ENCODE measurements around the gene JPH4.
"Not testable (repeated sequence)": the region's sequence is repeated elsewhere in the genome, so short reads cannot be mapped to it uniquely, and the experiment has no call there.

JPH4 gene

GRCh38 chr14:23547924-23548323, 30.7 kb downstream of the JPH4 start:
- no peak for DNase-seq (ENCODE audit: low spot score)

DNA sequence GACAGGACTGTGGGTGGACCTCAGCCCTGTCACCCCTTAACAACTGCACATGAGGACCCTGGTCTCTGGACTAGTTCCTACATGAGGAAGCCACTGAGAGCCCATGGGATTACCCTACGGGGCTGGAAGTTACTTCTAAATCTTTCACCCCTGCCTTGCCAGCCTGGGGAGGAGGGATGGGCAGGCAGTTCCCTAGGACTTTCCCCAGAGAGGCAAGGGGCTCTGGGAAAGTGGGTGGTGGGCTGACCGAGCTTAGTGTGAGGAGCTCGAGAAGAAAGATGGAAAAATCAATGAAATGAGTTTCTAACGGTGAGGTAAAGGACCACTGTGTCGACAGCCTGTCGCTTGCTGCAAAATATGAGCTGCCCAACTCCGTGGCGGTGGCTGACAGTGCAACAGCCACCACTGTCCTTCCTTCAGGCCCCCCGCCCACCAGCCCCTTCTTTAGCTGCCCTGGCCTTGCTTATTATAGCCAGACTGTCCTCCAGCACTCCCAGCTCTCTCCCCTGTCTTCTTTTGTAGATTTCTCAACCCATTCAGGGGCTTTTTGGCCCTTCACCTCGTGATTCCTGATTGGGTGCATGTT, 32.0 kb downstream of the JPH4 start:
- no peak for DNase-seq (ENCODE audit: low spot score)

GRCh38 chr14:23545740-23546365, 32.7 kb downstream of the JPH4 start:
- no peak for DNase-seq (ENCODE audit: low spot score)

GRCh38 chr14:23544511-23545447, 33.8 kb downstream of the JPH4 start:
- no peak for DNase-seq (ENCODE audit: low spot score)

DNA sequence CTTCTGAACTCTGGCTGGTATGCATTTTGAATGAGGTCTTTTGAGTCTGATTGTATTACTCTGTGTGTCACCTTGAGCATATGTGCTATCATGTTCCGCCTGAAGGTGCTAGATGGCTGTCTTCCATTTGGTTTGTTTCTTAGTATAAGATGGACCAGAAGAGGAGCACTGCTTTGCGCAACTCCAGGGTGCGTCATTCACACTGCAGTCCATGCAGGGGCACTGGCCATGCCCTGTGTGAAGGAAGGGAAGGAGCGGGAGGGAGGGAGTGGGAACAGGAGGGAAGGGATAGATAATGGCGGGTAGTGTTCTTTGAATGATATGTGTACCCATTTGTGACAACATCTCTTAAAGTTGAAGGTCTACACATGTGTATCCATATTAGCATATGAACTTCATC, 35.2 kb downstream of the JPH4 start:
- DNase-seq (ENCODE audit: low spot score) = no peak

GRCh38 chr14:23542261-23542660, 36.3 kb downstream of the JPH4 start:
- DNase-seq (ENCODE audit: low spot score) = no peak

GRCh38 chr14:23540141-23540469, 38.5 kb downstream of the JPH4 start:
- DNase-seq (ENCODE audit: low spot score) = no peak

- peak; percentile 79 for DNase-seq (ENCODE audit: low spot score)
These were observed 39.1 kb downstream of the JPH4 start for GRCh38 chr14:23539248-23540140.

DNA sequence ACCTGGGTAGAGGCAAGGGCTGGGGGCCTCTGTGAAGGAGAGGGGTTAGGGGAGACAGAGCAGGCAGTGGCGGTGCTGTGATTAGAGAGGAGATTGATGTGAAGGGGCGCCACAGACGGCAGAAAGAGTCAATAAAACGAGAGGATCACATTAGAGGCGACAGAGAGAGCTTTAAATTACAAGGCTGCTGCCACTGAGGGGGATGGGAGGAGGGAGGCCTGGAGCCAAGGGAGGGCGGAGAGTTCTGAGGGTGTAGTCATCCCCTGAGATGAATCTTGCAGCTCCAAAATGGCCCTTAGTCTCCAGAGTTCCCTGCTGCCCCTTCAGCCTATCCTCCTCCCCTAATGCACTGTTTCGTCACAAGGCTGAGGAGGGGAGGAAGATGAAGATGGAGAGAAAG, 39.8 kb downstream of the JPH4 start:
- no peak for DNase-seq (ENCODE audit: low spot score)

DNA sequence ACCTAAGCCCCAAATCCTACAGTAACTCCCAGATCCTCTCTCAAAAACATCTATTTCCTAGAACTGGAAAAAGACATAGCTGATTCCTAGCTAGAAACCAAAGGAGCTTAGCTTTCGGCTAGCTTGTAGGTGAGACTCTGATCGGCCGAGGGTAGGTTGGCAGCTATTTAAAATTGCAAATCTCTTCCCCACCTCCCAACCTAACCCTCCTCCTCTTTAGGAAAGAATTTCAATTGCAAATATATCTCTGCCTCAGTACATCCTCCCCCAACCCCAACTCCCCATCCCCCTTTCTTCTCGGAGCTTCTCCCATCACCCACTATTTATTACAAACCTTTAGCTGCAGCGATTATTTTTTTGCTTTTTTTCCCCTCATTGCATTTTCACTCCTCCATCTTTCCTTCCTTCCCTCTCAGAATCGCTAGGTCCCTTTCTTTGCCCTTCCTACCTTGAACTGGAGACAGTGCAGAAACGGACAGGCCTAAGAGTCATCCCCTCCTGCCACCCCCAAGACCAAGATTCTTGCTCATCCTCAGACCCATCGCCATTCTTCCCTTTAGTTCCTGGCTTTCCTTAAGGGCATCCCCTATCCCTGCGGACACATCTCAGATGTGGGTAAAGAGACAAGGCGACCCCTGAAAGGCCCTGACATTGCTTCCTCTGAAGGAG, 40.4 kb downstream of the JPH4 start:
- no peak for DNase-seq (ENCODE audit: low spot score)

- peak; percentile 57 for DNase-seq (ENCODE audit: low spot score)
These were observed 41.1 kb downstream of the JPH4 start for GRCh38 chr14:23537351-23538049.

DNA sequence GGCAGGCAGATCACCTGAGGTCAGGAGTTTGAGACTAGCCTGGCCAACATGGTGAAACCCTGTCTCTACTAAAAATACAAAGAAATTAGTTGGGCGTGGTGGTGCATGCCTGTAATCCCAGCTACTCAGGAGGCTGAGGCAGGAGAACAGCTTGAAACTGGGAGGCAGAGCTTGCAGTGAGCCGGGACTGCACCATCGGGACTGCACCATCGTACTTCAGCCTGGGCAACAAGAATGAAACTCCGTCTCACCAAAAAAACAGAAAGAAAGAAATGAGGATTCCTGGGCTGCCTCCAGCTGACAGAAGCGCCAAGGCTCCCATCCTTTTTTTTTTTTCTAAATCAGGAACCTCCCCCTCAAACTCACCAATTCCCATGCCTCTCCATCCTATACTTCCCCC, 41.7 kb downstream of the JPH4 start:
- DNase-seq (ENCODE audit: low spot score) = not testable (repeated sequence)

DNA sequence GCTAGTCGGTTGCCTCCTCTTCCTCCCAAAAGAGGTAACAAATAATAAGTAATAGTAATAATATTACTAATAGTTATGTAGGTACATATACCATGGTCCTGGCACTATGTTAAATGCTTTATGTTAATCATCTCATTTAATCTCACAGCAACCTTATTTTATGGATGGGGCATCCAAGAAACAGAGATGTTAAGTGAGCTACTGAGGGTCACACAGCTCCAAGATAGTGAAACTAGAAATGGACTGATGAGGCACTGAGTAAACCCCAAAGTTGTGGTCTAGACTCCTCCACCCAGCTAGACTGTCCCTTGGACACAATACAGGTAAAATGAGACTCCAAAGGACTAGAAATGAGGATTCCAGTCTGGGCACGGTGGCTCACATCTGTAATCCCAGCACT, 42.1 kb downstream of the JPH4 start:
- no peak for DNase-seq (ENCODE audit: low spot score)

DNA sequence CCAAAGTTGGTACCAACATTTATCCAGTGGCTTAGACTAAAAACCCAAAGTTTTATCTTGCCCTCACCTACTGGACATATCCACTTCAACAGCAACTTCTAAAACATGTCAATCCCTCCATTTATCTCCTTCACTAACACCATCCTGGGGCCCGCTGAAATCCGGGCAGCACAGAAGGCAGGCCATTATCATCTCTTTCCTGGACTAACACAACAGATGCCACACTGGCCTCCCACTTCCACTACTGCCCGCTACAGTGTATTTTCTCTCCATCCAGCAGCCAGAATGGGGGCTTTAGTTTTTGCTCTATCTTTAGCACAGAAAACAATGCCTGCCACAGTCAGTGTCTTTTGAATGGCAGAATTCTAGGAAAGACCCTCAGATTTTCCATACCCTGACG, 42.6 kb downstream of the JPH4 start:
- DNase-seq (ENCODE audit: low spot score) = no peak

GRCh38 chr14:23533652-23534435, 44.7 kb downstream of the JPH4 start:
- DNase-seq (ENCODE audit: low spot score) = no peak

DNA sequence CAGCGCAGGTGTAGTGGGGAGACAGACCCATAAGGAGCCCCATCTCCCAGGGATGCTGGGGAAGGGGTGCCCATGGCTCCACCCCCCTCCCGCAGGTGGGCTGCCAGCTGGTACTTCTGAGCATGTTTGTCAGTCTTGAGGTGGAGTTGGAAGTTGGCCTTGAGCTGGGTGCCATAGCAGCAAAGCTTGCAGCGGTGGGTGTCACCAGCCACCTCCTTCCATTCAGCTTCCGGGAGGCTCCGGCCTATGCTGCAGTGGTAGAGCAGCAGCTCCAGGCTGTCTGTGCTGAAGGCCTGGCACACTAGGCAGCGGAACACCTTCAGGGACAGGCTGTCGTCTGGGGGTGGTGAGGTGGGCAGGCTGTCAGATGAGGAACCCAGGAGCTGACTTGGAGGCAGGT, 45.9 kb downstream of the JPH4 start:
- DNase-seq (ENCODE audit: low spot score) = no peak

DNA sequence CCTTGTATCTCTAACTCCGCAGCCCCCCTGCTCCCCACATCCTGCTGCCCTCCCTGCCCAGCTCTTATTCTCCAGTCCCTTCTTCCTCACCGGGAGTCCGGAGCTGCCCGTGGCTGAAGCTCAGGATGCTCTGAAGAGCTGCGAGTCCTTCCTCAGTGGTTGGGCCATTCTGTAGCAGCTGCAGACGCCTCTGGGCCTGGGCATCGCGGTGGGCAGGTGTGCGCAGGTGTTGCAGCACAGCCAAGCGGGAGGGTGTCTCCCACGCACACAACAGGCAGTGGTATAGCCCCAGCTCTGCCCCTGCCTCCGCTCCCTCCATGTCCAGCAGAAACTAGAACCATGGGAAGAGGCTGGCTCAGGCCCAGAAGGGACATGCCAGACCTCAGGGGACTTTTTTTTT, 47.2 kb downstream of the JPH4 start:
- DNase-seq (ENCODE audit: low spot score) = no peak

GRCh38 chr14:23530375-23531055, 48.1 kb downstream of the JPH4 start:
- DNase-seq (ENCODE audit: low spot score) = no peak

DNA sequence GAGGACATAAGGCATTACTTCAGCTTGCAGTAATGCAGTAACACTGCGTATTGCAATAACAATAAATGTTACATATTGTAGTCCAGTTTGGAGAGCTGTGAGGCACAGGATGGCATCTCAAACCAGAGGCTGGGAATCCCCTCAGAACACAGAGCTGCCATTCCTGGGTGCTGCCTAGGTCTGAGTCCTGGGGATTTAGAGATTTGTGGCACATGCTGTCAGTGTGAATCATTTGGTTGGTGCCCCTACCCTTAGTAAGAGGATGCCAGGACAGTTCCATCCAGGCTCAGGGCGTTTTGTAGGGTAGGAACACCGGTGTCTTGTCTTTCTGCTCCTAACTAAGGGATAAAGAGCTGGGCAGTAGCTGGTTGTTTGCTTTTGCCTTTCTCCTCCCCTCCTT, 49.6 kb downstream of the JPH4 start:
- no peak for DNase-seq (ENCODE audit: low spot score)

DNA sequence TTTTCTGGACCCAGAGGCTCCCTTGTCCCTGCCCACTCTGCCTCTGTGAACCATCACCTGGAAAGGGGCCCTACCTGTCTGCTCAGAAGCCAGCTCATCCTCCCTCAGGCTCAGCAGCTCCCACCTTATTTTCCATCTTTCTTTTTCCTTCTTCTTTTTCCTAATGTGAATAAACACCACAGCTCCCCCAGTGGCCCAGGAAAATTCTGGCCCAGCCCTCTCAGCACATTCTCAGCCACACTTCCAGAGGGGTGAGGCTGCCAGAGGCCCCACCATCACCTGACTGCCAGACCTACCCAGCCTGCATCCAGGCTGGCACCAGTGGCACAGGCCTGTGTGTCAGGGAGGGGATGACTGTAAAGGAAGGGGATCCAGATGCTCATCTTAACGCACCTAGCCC, 50.0 kb downstream of the JPH4 start:
- no peak for DNase-seq (ENCODE audit: low spot score)
